SU-DHL-6 (cell line): ENCODE measurements around the gene LTBP1.

Experiments
- H2AFZ ChIP-seq: fragments of 200-600 bp; sonication (generic); 2 replicates; pipeline ENCODE4 v1.6.1; 2014; ENCODE audit warnings: low read depth, mild to moderate bottlenecking, moderate library complexity, mixed read lengths, antibody characterized with exemption, low read length; ENCODE audit not compliant: severe bottlenecking
- H3F3A ChIP-seq: fragments of 200-600 bp; shearing (Covaris generic); 2 replicates; pipeline ENCODE4 v1.6.0; 2016; ENCODE audit warnings: antibody characterized with exemption, mild to moderate bottlenecking; ENCODE audit not compliant: insufficient read depth
- H3K27ac ChIP-seq: fragments of 200-600 bp; sonication (generic); 2 replicates; pipeline ENCODE4 v1.5.1; 2016; ENCODE audit warnings: low read depth, mild to moderate bottlenecking, low read length, moderate library complexity, mixed read lengths
- H3K27me3 ChIP-seq: fragments of 200-600 bp; sonication (generic), shearing (Covaris generic); 2 replicates; pipeline ENCODE4 v1.6.0; 2014; ENCODE audit warnings: mild to moderate bottlenecking, low read length
- H3K36me3 ChIP-seq: fragments of 200-600 bp; sonication (generic); 2 replicates; pipeline ENCODE4 v1.6.1; 2014; ENCODE audit warnings: mild to moderate bottlenecking, low read length, mixed read lengths
- H3K4me2 ChIP-seq: fragments of 300-600, 200-600 bp; shearing (Covaris generic), sonication (generic); 2 replicates; pipeline ENCODE4 v1.6.0; 2014; ENCODE audit warnings: low read length, low read depth, mild to moderate bottlenecking; ENCODE audit not compliant: poor library complexity, severe bottlenecking
- H3K4me3 ChIP-seq: fragments of 200-600 bp; sonication (generic); 2 replicates; pipeline ENCODE4 v1.5.1; 2014; ENCODE audit warnings: antibody characterized with exemption, low read length, mild to moderate bottlenecking, mixed read lengths; ENCODE audit not compliant: insufficient read depth, poor library complexity, severe bottlenecking
- H3K79me2 ChIP-seq: fragments of 200-600 bp; sonication (generic); 2 replicates; pipeline ENCODE4 v1.6.1; 2014; ENCODE audit warnings: mild to moderate bottlenecking, low read length, moderate library complexity; ENCODE audit not compliant: insufficient read depth
- H3K9ac ChIP-seq: fragments of 200-600 bp; sonication (generic); 2 replicates; pipeline ENCODE4 v1.7.0; 2014; ENCODE audit warnings: mild to moderate bottlenecking, low read length
- H3K9me2 ChIP-seq: fragments of 200-600 bp; sonication (generic); replicated peaks from 2 replicates; pipeline ENCODE4 v1.6.1; 2014; ENCODE audit warnings: low read length; ENCODE audit not compliant: insufficient read depth
- H3K9me3 ChIP-seq: fragments of 200-600 bp; sonication (generic); 2 replicates; pipeline ENCODE4 v1.6.1; 2014; ENCODE audit warnings: low read length, mixed read lengths; ENCODE audit not compliant: insufficient read depth
- H4K20me1 ChIP-seq: fragments of 200-600 bp; sonication (generic); 2 replicates; pipeline ENCODE4 v1.6.1; 2014; ENCODE audit warnings: low read depth, mild to moderate bottlenecking, antibody characterized with exemption, low read length, moderate library complexity, mixed read lengths
- EZH2phosphoT487 ChIP-seq: fragments of 200-600 bp; sonication (generic), shearing (Covaris generic); conservative IDR thresholded peaks from 2 replicates; pipeline ENCODE4 v1.6.1; 2018; ENCODE audit warnings: mild to moderate bottlenecking, antibody characterized with exemption, low read length, moderate library complexity, mixed read lengths
- TF ChIP-seq, protein P1 (sequence below): fragments of 200-600 bp; sonication (generic); IDR thresholded peaks from one replicate; pipeline ENCODE4 v1.5.1; 2017; ENCODE audit warnings: antibody characterized with exemption, mild to moderate bottlenecking, low read length, moderate library complexity; ENCODE audit not compliant: insufficient read depth, poor library complexity, severe bottlenecking

LTBP1 gene

DNA sequence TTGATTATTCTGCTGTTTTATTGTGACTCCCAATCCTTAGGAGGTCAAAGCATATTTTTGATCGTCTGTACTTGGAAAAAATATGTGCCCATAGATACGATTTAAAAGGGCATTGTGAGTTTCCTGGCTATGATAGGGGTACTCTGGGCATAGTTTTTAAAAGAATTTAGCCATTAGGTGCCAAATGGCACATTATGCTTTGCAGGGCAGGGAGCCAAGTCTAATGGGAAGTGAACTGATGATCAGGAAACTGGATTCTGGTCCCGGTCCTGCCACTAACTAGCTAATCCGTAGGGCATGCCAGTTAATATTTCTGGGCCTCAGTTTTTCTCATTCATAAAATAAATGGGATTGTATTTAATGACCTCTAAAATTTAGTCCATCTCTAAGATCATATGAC, 189.3 kb downstream of the LTBP1 start:
- peaks cover 44% of the 10 kb centered on the region; the same call in 1 of the 2 replicates for H3K79me2 ChIP-seq
- H3K9ac ChIP-seq: no peak overlapping the region
- no peaks in the 10 kb centered on the region for H3K27me3 ChIP-seq
- H3F3A ChIP-seq: no peaks in the 10 kb centered on the region
- no peaks in the 10 kb centered on the region for H3K9me2 ChIP-seq
- H3K4me2 ChIP-seq: no peak overlapping the region
- H3K9me3 ChIP-seq: no peaks in the 10 kb centered on the region
- H3K27ac ChIP-seq: no peak overlapping the region
- H3K36me3 ChIP-seq: peaks cover 32% of the 10 kb centered on the region
- H2AFZ ChIP-seq: no peak overlapping the region
- H4K20me1 ChIP-seq: no peaks in the 10 kb centered on the region
- no peak overlapping the region for H3K4me3 ChIP-seq
- TF ChIP-seq EZH2phosphoT487: no peak
- TF ChIP-seq, protein P1, sequence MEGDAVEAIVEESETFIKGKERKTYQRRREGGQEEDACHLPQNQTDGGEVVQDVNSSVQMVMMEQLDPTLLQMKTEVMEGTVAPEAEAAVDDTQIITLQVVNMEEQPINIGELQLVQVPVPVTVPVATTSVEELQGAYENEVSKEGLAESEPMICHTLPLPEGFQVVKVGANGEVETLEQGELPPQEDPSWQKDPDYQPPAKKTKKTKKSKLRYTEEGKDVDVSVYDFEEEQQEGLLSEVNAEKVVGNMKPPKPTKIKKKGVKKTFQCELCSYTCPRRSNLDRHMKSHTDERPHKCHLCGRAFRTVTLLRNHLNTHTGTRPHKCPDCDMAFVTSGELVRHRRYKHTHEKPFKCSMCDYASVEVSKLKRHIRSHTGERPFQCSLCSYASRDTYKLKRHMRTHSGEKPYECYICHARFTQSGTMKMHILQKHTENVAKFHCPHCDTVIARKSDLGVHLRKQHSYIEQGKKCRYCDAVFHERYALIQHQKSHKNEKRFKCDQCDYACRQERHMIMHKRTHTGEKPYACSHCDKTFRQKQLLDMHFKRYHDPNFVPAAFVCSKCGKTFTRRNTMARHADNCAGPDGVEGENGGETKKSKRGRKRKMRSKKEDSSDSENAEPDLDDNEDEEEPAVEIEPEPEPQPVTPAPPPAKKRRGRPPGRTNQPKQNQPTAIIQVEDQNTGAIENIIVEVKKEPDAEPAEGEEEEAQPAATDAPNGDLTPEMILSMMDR: no peak

DNA sequence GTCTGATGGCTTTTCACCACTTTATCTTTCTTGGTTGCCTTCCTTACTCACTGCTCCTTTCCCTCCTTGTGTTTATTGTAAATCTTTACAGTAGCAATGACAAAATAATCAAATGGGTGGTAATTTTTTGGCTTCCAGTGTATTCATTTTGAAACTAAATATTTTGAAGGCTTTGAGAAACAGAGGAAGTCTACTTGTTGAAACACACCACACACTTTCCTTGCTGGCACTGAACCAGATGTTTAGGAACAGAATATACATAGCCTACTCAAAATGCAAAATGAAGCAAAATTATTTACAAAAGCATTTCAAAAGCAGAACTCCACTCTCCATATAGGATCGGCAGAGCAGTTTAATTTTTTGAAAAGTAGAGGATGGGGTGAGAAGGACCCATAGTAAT, 189.8 kb downstream of the LTBP1 start:
- Histone ChIP-seq H3K4me2 (no peak overlapping the region), H3K4me3 (no peak overlapping the region)

DNA sequence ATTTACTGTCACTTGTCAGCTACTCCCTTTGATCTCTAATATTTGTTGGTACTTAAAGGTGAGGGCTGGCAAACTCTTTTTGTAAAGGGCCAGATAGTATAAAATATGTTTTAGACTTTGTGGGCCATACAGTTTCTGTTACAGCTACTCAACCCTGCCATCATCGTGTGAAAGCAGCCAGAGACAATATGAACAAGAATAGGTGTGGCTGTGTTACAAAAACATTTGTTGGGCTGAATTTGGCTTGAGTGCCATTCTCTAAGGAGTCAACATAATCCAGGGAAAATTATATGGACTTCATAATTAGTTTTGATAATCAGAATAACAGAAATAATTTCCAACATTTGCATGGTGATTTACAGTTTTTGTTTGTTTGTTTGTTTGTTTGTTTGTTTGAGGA, 190.6 kb downstream of the LTBP1 start:
- no peak for TF ChIP-seq EZH2phosphoT487
- TF ChIP-seq, protein P1: no peak
- no peak overlapping the region for H2AFZ ChIP-seq
- H3K4me2 ChIP-seq: no peak overlapping the region
- H3K27ac ChIP-seq: no peak overlapping the region
- H3K9me3 ChIP-seq: no peaks in the 10 kb centered on the region
- H3K79me2 ChIP-seq: peaks cover 40% of the 10 kb centered on the region; the same call in 1 of the 2 replicates
- H3K27me3 ChIP-seq: no peaks in the 10 kb centered on the region
- no peaks in the 10 kb centered on the region for H3K9me2 ChIP-seq
- peaks cover 27% of the 10 kb centered on the region for H3K36me3 ChIP-seq
- no peak overlapping the region for H3K9ac ChIP-seq
- no peaks in the 10 kb centered on the region for H4K20me1 ChIP-seq
- H3K4me3 ChIP-seq: no peak overlapping the region
- H3F3A ChIP-seq: no peaks in the 10 kb centered on the region

More for the DNA sequence above, 189.8 kb downstream of the LTBP1 start:
- peaks cover 27% of the 10 kb centered on the region for H3K36me3 ChIP-seq
- no peaks in the 10 kb centered on the region for H3K9me2 ChIP-seq
- no peak overlapping the region for H3K9ac ChIP-seq
- H4K20me1 ChIP-seq: no peaks in the 10 kb centered on the region
- H3K27me3 ChIP-seq: no peaks in the 10 kb centered on the region
- no peak overlapping the region for H3K27ac ChIP-seq
- peaks cover 42% of the 10 kb centered on the region; the same call in 1 of the 2 replicates for H3K79me2 ChIP-seq
- TF ChIP-seq, protein P1: no peak
- TF ChIP-seq EZH2phosphoT487: no peak
- H3K9me3 ChIP-seq: no peaks in the 10 kb centered on the region
- no peak overlapping the region for H2AFZ ChIP-seq
- no peaks in the 10 kb centered on the region for H3F3A ChIP-seq

DNA sequence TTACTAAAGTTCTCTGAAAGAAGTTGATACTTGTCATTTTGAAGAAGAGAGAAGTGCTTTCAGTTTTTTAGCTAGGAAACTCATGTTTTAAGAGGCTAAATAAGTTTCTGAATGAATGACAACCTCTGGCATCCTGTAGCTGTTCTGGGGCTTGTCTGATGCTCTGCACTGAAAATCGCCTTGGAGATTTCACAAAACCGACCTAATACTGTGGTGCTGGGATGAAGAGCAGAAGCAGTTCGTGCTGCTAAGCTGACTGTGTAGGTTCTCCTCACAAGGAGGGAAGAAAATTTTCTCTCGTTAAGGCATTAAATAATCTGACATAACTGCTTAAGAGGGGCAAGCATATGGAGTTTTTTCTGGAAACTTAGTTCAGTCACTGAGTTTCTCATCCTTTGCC, 193.2 kb downstream of the LTBP1 start:
- Histone ChIP-seq H3K9ac (no peak overlapping the region), H3K9me2 (no peaks in the 10 kb centered on the region), H2AFZ (no peak overlapping the region), H3K27me3 (no peaks in the 10 kb centered on the region), H3K79me2 (peaks cover 48% of the 10 kb centered on the region; the same call in 1 of the 2 replicates), H4K20me1 (no peaks in the 10 kb centered on the region), H3K4me3 (no peak overlapping the region), H3K36me3 (peaks cover 33% of the 10 kb centered on the region), H3K9me3 (no peaks in the 10 kb centered on the region), H3K27ac (no peak overlapping the region), H3K4me2 (no peak overlapping the region), H3F3A (no peaks in the 10 kb centered on the region)
- no peak for TF ChIP-seq EZH2phosphoT487
- TF ChIP-seq, protein P1: no peak
